Endothelial cell of umbilical vein (primary cell): ENCODE results near the gene DPH2.

ENCODE experiments used
- CTCF ChIP-seq, 2 donors: IDR thresholded peaks; 1 replicate in 1 of 2; 2 replicates in 1 of 2; pipeline ENCODE4 v1.5.1; 2011; ENCODE audit warnings: low read length in 2 of 2, mild to moderate bottlenecking in 2 of 2, moderate library complexity in 2 of 2, control low read depth in 1 of 2, inconsistent platforms in 1 of 2, low read depth in 1 of 2; ENCODE audit not compliant: insufficient read depth in 1 of 2; ENCODE audit errors: extremely low read depth in 1 of 2
- EZH2 ChIP-seq: IDR thresholded peaks from 2 replicates; pipeline ENCODE4 v1.6.1; 2012; ENCODE audit warnings: borderline replicate concordance, low read depth, mild to moderate bottlenecking, moderate library complexity, low read length, inconsistent platforms; ENCODE audit not compliant: severe bottlenecking
- FOS ChIP-seq: IDR thresholded peaks from 2 replicates; pipeline ENCODE4 v1.6.1; 2011; ENCODE audit warnings: mild to moderate bottlenecking, low read length, moderate library complexity, borderline replicate concordance; ENCODE audit not compliant: insufficient read depth
- GATA2 ChIP-seq: IDR thresholded peaks from 2 replicates; pipeline ENCODE4 v1.7.0; 2011; ENCODE audit warnings: low read depth, mild to moderate bottlenecking, moderate library complexity, mixed read lengths, low read length; ENCODE audit not compliant: insufficient read length, insufficient read depth
- JUN ChIP-seq: IDR thresholded peaks from 2 replicates; pipeline ENCODE4 v1.6.1; 2011; ENCODE audit warnings: borderline replicate concordance, low read depth; ENCODE audit not compliant: insufficient read length, insufficient read depth
- MYC ChIP-seq: IDR thresholded peaks from one replicate; pipeline ENCODE4 v1.6.1; 2011; ENCODE audit warnings: mild to moderate bottlenecking, low read depth, low read length
- POLR2A ChIP-seq: IDR thresholded peaks from 2 replicates; pipeline ENCODE4 v1.6.1; 2012; ENCODE audit warnings: low read depth, mild to moderate bottlenecking, control low read depth, low read length
- POLR2AphosphoS5 ChIP-seq: IDR thresholded peaks from 2 replicates; pipeline ENCODE4 v1.6.1; 2012; ENCODE audit warnings: low read depth, mild to moderate bottlenecking, control low read depth, low read length, moderate library complexity; ENCODE audit not compliant: insufficient read depth
- TF ChIP-seq, protein P1 (sequence below): IDR thresholded peaks from 2 replicates; pipeline ENCODE4 v1.6.1; 2011; ENCODE audit not compliant: insufficient read depth, insufficient read length

DNA sequence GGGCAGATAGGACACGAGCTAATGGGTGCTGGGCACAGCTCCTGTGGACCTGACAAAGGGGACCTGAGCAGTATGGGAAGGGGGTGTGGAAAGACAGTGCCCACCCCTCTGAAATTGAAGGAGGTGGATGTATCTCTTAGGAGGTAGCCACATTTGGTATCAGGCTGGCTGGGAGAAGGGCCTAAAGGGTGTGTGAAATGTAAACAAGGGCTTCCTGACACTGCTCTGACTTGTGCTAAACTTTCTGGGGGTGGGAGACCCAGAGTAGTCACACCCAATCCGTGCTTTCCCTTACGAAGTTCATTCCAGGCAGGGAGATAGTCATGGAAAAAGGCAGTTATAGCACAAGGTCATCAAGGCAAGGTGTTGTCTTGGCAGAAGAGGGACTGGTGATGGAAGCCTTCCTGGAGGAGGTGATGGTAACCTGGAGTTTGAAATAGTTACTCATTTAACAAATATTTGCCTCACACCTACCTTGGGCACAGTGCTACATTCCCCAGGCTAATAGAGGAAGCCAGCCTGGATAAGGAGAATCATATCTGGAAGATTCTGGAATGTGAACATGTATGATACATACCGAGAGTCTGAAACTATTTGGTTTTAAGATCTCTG, 16.3 kb downstream of the DPH2 start:
- TF ChIP-seq CTCF (IDR thresholded peaks at IDR 0.05; ENCODE audit: extremely low read depth in 1 of 2, insufficient read depth in 1 of 2, low read depth in 1 of 2, low read length in 2 of 2) (no peak), POLR2AphosphoS5 (no peak), FOS (no peak), POLR2A (no peak), EZH2 (no peak), JUN (no peak), MYC (no peak), GATA2 (no peak)
- TF ChIP-seq, protein P1, sequence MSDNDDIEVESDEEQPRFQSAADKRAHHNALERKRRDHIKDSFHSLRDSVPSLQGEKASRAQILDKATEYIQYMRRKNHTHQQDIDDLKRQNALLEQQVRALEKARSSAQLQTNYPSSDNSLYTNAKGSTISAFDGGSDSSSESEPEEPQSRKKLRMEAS, result no peak
